HEK293 (cell line): ENCODE measurements around the gene MAGEB6.

Experiments used
- CTCF ChIP-seq: fragments of 450-650 bp; formaldehyde crosslinking; IDR thresholded peaks from 2 replicates; pipeline ENCODE4 v1.5.1; 2016; ENCODE audit warnings: missing biosample characterization, missing genetic modification characterization
- ZIC2 ChIP-seq: fragments of 450-650 bp; formaldehyde crosslinking; IDR thresholded peaks from 2 replicates; pipeline ENCODE4 v1.5.1; 2016; ENCODE audit warnings: missing biosample characterization, missing genetic modification characterization
- ZNF23 ChIP-seq: fragments of 450-650 bp; formaldehyde crosslinking; IDR thresholded peaks from 2 replicates; pipeline ENCODE4 v1.5.1; 2016; ENCODE audit warnings: missing biosample characterization, missing genetic modification characterization, borderline replicate concordance
- ZNF24 ChIP-seq: fragments of 450-650 bp; formaldehyde crosslinking; IDR thresholded peaks from 2 replicates; pipeline ENCODE4 v1.5.1; 2016; ENCODE audit warnings: missing biosample characterization, missing genetic modification characterization
- ZNF311 ChIP-seq: fragments of 450-650 bp; formaldehyde crosslinking; IDR thresholded peaks from 2 replicates; pipeline ENCODE4 v1.5.1; 2017; ENCODE audit warnings: missing biosample characterization, missing genetic modification characterization, borderline replicate concordance
- ZNF341 ChIP-seq: fragments of 450-650 bp; formaldehyde crosslinking; IDR thresholded peaks from 2 replicates; pipeline ENCODE4; 2016; ENCODE audit warnings: low read depth, missing biosample characterization, missing genetic modification characterization
- ZNF473 ChIP-seq: fragments of 450-650 bp; formaldehyde crosslinking; IDR thresholded peaks from 2 replicates; pipeline ENCODE4 v1.5.1; 2017; ENCODE audit warnings: missing biosample characterization, missing genetic modification characterization
- ZNF521 ChIP-seq: fragments of 450-650 bp; formaldehyde crosslinking; IDR thresholded peaks from 2 replicates; pipeline ENCODE4 v1.5.1; 2017; ENCODE audit warnings: missing biosample characterization, mild to moderate bottlenecking, missing genetic modification characterization
- ZNF558 ChIP-seq: fragments of 450-650 bp; formaldehyde crosslinking; IDR thresholded peaks from 2 replicates; pipeline ENCODE4 v1.5.1; 2016; ENCODE audit warnings: missing biosample characterization, missing genetic modification characterization
- ZNF654 ChIP-seq: fragments of 450-650 bp; formaldehyde crosslinking; IDR thresholded peaks from 2 replicates; pipeline ENCODE4 v1.5.1; 2016; ENCODE audit warnings: low read depth, missing biosample characterization, missing genetic modification characterization
- ZNF791 ChIP-seq: fragments of 450-650 bp; formaldehyde crosslinking; IDR thresholded peaks from 2 replicates; pipeline ENCODE4 v1.5.1; 2016; ENCODE audit warnings: missing biosample characterization, missing genetic modification characterization
- TF ChIP-seq, protein P1 (sequence below): fragments of 450-650 bp; formaldehyde crosslinking; IDR thresholded peaks from 2 replicates; pipeline ENCODE4 v1.5.1; 2016; ENCODE audit warnings: missing biosample characterization, missing genetic modification characterization
- TF ChIP-seq, protein P2 (sequence below): fragments of 450-650 bp; formaldehyde crosslinking; optimal IDR thresholded peaks from 2 replicates; pipeline ENCODE3; 2016; ENCODE audit warnings: missing biosample characterization, mild to moderate bottlenecking, missing genetic modification characterization

- TF ChIP-seq ZNF24 (no peak), ZIC2 (tag by site-specific recombination) (no peak), ZNF558 (tag by site-specific recombination) (no peak), ZNF473 (no peak), ZNF23 (tag by site-specific recombination) (no peak), ZNF654 (no peak), CTCF (tag by site-specific recombination) (no peak), ZNF311 (tag by site-specific recombination) (no peak), ZNF521 (tag by site-specific recombination) (no peak), ZNF791 (tag by site-specific recombination) (no peak), ZNF341 (tag by site-specific recombination) (no peak)
- TF ChIP-seq, protein P1, sequence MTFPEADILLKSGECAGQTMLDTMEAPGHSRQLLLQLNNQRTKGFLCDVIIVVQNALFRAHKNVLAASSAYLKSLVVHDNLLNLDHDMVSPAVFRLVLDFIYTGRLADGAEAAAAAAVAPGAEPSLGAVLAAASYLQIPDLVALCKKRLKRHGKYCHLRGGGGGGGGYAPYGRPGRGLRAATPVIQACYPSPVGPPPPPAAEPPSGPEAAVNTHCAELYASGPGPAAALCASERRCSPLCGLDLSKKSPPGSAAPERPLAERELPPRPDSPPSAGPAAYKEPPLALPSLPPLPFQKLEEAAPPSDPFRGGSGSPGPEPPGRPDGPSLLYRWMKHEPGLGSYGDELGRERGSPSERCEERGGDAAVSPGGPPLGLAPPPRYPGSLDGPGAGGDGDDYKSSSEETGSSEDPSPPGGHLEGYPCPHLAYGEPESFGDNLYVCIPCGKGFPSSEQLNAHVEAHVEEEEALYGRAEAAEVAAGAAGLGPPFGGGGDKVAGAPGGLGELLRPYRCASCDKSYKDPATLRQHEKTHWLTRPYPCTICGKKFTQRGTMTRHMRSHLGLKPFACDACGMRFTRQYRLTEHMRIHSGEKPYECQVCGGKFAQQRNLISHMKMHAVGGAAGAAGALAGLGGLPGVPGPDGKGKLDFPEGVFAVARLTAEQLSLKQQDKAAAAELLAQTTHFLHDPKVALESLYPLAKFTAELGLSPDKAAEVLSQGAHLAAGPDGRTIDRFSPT (tag by site-specific recombination) = no peak
- TF ChIP-seq, protein P2, sequence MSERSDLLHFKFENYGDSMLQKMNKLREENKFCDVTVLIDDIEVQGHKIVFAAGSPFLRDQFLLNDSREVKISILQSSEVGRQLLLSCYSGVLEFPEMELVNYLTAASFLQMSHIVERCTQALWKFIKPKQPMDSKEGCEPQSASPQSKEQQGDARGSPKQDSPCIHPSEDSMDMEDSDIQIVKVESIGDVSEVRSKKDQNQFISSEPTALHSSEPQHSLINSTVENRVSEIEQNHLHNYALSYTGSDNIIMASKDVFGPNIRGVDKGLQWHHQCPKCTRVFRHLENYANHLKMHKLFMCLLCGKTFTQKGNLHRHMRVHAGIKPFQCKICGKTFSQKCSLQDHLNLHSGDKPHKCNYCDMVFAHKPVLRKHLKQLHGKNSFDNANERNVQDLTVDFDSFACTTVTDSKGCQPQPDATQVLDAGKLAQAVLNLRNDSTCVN (tag by site-specific recombination) = no peak
These were observed 41.9 kb downstream of the MAGEB6 start for GRCh38 chrX:26234177-26234576.
